NCI-H1105 (cell line): ENCODE data around the gene RRP9.

Source experiments
- DNase-seq: peaks from one replicate; lab custom pipeline; 2025; lab: John Stamatoyannopoulos, UW

RRP9 gene

DNA sequence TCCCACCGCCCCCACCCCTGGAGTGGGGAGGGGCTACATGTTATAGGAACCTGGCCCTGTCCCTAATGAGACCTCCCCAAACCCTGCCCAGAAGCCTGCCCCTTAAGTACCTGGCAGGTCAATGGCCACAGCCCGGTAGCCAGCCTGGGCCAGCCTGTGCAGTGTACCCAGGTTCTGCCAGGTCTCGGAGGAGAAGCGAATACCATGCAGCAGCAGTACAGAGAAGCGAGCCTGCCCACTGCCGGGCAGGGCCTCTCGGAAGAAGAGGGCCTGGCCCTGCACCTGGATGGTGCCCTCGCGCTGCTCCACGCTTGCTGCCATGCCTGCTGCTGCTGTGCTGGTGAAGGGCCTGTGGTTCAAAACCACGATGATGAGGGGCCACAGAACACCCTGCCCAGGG lies 29.6 kb upstream of the RRP9 start:
- no peak for DNase-seq

GRCh38 chr3:51970606-51971300 lies 29.0 kb upstream of the RRP9 start:
- no peak for DNase-seq

GRCh38 chr3:51969841-51970240 lies 28.1 kb upstream of the RRP9 start:
- DNase-seq = no peak

DNA sequence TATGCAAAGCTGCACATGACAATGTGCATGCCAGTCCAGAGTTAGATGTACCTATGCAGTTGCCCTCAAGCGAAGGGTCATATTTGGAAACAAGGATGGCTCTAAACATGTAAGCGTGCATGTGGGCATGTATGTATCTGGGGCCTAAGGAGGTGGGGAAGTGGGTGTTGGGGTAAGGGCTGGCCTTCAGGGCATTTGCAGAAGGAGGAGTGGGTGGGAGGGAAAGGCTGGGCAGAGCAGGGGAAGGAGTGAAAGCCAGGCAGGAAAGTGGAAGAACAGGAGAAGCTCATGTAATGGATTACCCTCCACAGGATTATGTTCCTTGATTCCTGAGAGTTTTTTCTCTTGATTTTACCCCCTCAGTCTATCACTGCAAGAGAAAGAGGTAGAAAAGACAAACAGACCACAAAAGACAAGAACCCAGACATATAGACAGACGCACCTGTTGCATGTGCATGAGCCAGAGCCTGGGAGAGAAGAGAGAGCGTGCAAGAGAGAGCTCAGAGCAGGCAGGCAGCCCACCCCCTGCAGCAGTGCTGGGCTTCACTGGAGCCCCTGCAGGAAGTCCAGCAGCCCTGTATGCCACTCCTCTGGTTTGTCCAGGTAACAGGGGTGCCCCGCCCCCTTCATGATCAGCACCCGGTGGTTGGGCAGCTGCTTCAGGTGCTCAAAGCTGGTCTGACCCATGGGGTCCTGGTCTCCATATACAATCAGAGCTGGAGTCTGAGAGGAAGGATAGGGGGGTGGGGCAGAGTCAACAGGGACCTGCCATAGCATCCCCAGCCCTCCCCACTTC lies 27.4 kb upstream of the RRP9 start:
- DNase-seq = no peak

DNA sequence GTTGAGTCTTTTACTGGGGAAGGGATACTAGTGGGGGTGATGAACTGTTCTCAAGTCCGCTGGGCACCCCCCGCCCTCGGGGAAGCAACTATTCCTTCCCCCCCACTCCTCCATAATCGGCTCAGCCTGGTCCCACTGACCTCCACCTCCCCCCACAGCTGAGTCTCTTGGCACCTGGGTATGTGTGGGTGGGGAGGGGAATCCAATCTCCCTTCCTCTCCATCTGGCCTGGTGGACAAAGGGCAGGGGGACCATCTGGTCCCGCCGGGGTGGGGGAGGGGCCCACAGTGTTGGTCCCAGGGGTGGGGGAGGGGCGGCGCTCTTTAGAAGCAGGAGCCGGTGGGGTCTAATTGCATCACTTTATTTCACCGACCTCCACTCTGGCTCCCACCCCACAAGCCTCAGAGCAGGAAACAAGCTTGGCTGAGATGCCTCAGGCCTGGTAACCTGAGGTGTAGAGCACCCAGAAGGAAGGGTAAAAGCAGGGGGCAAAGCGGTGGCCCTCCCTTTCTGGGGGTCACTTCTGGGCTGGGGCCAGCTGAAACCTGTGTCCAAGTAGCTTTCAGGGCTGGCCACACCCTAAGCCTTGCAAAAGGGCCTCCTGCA lies 26.6 kb upstream of the RRP9 start:
- DNase-seq = no peak

GRCh38 chr3:51967384-51968169 lies 25.9 kb upstream of the RRP9 start, which contains the start of gene PCBP4:
TSS of gene PCBP4 (minus strand) at chr3:51967454. CDS start at chr3:51961240, 6,214 bp downstream.
- DNase-seq = no peak

GRCh38 chr3:51966922-51967383 lies 25.2 kb upstream of the RRP9 start:
- DNase-seq = no peak

DNA sequence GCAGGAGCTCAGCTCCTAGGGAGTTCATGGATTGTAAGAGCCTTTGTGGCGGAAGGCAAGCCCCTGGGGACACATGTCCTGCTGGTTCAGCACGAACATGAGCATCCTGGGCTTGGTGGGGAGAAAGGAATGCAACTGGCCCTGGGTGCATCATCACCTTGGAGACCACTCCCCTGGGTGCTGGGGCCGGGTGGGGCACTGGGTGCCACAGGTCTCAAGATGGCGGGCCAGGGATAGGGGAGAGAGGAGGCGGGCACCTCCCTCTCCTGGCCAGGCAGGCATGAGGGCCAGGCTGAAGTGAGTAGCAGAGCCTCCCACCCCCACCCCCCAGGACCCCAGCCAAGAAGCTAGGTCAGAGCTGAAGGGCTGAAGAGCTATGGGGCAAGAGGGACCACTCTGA lies 24.8 kb upstream of the RRP9 start:
- DNase-seq = no peak

DNA sequence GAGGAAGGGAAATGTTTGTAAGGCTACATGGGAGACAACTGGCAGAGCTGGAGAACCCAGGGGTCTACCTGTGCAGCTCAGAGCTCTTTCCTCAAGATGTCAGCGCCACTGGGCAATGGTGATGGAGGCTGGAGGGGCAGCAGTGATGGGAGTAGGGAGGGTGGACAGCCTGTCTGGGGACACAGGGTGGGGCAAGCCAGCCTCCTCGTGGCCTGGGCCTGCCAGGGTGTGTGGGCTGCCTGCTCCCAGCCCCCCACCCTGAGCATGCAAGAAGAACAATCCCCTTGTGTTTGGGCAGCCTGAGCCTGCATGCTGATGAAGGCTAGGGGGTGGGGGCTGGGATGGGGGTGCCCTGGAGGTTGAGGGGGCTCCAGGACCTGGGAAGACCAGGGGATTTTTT lies 24.3 kb upstream of the RRP9 start:
- DNase-seq = no peak

GRCh38 chr3:51964521-51964920 lies 22.8 kb upstream of the RRP9 start:
- no peak for DNase-seq

DNA sequence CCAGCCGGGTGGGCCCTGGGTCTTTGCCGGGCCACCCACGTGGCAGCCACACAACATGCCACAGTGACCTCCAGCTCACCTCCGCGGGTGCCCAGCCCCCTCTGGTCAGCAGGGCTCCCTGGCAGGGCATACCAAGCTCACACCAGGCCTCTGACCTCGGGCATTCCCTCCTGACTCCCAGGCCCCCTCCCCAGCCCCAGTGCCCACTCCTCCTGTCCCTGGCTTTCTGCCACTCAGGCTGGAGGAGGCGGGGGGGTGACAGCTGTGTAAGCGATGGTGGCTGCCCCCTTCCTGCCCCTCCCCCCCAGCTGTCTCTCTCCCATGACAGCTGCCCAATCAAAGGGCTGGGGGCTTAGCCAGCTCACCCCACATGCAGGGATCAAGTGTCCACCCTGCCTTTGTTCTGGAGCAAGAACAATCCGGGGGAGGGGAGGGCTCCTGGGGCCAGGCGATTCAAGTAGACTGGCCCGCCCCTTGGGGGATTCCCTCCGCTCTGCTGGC lies 22.3 kb upstream of the RRP9 start:
- DNase-seq = no peak

DNA sequence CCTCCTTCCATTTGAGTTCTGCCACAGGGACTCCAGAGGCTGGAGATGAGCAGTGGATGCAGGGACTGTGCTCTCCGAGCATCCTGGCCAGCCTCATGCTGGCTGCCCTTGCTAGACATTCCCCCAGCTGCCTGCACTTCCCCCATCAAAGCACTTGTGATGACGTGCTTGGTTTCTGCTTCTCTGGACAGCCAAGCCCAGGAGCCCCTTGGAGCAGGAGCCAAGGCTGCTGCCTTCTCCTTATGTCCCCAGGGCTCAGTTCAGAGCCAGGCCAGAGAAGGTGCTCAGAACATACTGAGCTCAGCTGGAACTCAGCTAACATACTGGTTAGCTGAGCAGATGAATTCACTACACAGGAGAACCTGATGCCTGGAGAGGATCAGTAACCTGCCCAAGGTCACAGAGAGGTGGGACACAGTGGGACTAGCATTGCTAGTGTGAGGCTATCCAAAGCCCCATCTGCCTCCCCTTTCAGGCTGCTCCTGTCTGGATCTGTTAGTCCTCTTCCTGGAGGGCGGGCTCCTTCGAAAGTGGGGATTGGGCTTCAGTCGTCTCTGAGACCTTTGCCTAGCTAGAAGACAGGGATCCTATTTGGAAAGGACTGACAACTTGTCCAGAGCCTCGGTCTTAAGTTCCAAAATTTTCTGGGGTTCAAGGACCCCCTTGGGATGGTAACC lies 21.3 kb upstream of the RRP9 start:
- DNase-seq = no peak

GRCh38 chr3:51961602-51962569 lies 20.2 kb upstream of the RRP9 start:
- no peak for DNase-seq

- no peak for DNase-seq
Measured at GRCh38 chr3:51961011-51961410, 19.3 kb upstream of the RRP9 start.

GRCh38 chr3:51960386-51960785 lies 18.7 kb upstream of the RRP9 start:
- DNase-seq = no peak

GRCh38 chr3:51959651-51960050 lies 17.9 kb upstream of the RRP9 start:
- DNase-seq = no peak

- no peak for DNase-seq
Measured at GRCh38 chr3:51958603-51959521, 17.2 kb upstream of the RRP9 start.

- DNase-seq = no peak
Measured at GRCh38 chr3:51957520-51958205, 16.0 kb upstream of the RRP9 start.
